Limb (tissue), 2 donors: Measurements from ENCODE around the gene CTNS.
A peak's percentile ranks its signal among the peaks of the same experiment; 100 is the strongest.

Source experiments
- DNase-seq, 2 donors: peaks; one replicate each; pipeline ENCODE4 v3.0.0-alpha.2; 2016; ENCODE audit errors: extremely low spot score in 2 of 2

Gene CTNS

GRCh38 chr17:3622977-3623594 is 13.5 kb upstream of the CTNS start:
- no peak for DNase-seq

GRCh38 chr17:3626831-3627768 is 9.5 kb upstream of the CTNS start:
- DNase-seq: no peak

- no peak for DNase-seq
Measured at GRCh38 chr17:3627769-3628167, 8.8 kb upstream of the CTNS start.

GRCh38 chr17:3630781-3631180 is 5.8 kb upstream of the CTNS start:
- DNase-seq: no peak

- no peak for DNase-seq
Measured at GRCh38 chr17:3632287-3632686, 4.3 kb upstream of the CTNS start.

- DNase-seq: no peak
Measured at GRCh38 chr17:3635474-3636153, 946 bp upstream of the CTNS start.

- DNase-seq: no peak
Measured at GRCh38 chr17:3636908-3637373, 381 bp downstream of the CTNS start.

GRCh38 chr17:3639981-3640596 is 3.5 kb downstream of the CTNS start:
- DNase-seq: no peak

- no peak for DNase-seq
Measured at GRCh38 chr17:3641014-3641413, 4.5 kb downstream of the CTNS start.

GRCh38 chr17:3641717-3642486 is 5.3 kb downstream of the CTNS start:
- DNase-seq: no peak

- DNase-seq: no peak
Measured at GRCh38 chr17:3643889-3644349, 7.4 kb downstream of the CTNS start.

GRCh38 chr17:3645310-3645709 is 8.8 kb downstream of the CTNS start:
- DNase-seq: no peak

- DNase-seq: no peak
Measured at GRCh38 chr17:3647251-3647650, 10.7 kb downstream of the CTNS start.

GRCh38 chr17:3647769-3648555 is 11.4 kb downstream of the CTNS start:
- DNase-seq: peak in 1 of 2 donors; percentile 64

- no peak for DNase-seq
Measured at GRCh38 chr17:3655766-3656165, 19.2 kb downstream of the CTNS start.

- DNase-seq: no peak
Measured at GRCh38 chr17:3656353-3656752, 19.8 kb downstream of the CTNS start.

- no peak for DNase-seq
Measured at GRCh38 chr17:3656755-3657587, 20.4 kb downstream of the CTNS start.

- no peak for DNase-seq
Measured at GRCh38 chr17:3657588-3657869, 21.0 kb downstream of the CTNS start.
